Urinary bladder (tissue), 4 donors: ENCODE results near the gene SLC24A2. TPM values are rescaled to one million over a fixed set of nuclear protein-coding genes. Genes with fewer than 3 reads are reported as not detected.

Source experiments
- DNase-seq: peaks from one replicate; pipeline ENCODE4 v3.0.0-alpha.2; 2015; ENCODE audit errors: extremely low spot score
- H3K27ac ChIP-seq: one replicate; pipeline ENCODE4 v1.5.1; 2013; ENCODE audit warnings: low read depth, mild to moderate bottlenecking, moderate library complexity
- H3K36me3 ChIP-seq: one replicate; pipeline ENCODE4 v1.6.1; 2013; ENCODE audit warnings: mild to moderate bottlenecking, moderate library complexity; ENCODE audit not compliant: insufficient read depth
- H3K4me1 ChIP-seq: one replicate; pipeline ENCODE4 v1.6.1; 2013; ENCODE audit warnings: mild to moderate bottlenecking, moderate library complexity; ENCODE audit not compliant: insufficient read depth
- H3K4me3 ChIP-seq: one replicate; pipeline ENCODE4 v1.5.1; 2013; ENCODE audit warnings: low read depth, low read length
- WGBS: extraction: QIAGEN DNeasy Blood & Tissue Kit; methylation state at CpG from one replicate; pipeline ENCODE4 v1.1.7; 2013; 5-methylcytosine and 5-hydroxymethylcytosine counted together
- polyA plus RNA-seq: library from polyadenylated mRNA; stranded (reverse); fragments of 200-250 nt; gene quantifications from one replicate; pipeline ENCODE4 v1.2.3, GENCODE V29; 2013
- total RNA-seq: library from RNA; depleted of rRNA; stranded (reverse); fragments of >200 nt; gene quantifications from one replicate; pipeline ENCODE4 v1.2.3, GENCODE V29; 2014
- donor health status: healthy with polysubstance abuse.
- donor health status: healthy.

Gene SLC24A2
- total and polyA plus RNA-seq, 2 donors = 0.03 to 0.42 TPM

- WGBS = 79% methylated on average over 1 of the region's 1 CpG
- Histone ChIP-seq H3K36me3 (no peaks in the 10 kb centered on the region), H3K4me1 (no peaks in the 10 kb centered on the region), H3K4me3 (no peak overlapping the region), H3K27ac (no peak overlapping the region)
- no peak for DNase-seq
Measured at GRCh38 chr9:19785230-19785629, 3.6 kb downstream of the SLC24A2 start.

- 88% methylated on average over 4 of the region's 4 CpGs for WGBS
- H3K27ac ChIP-seq = no peak overlapping the region
- no peak overlapping the region for H3K4me3 ChIP-seq
- H3K36me3 ChIP-seq = no peaks in the 10 kb centered on the region
- no peaks in the 10 kb centered on the region for H3K4me1 ChIP-seq
- no peak for DNase-seq
Measured at GRCh38 chr9:19784136-19784535, 4.7 kb downstream of the SLC24A2 start.

- Histone ChIP-seq H3K27ac (no peak overlapping the region), H3K4me3 (no peak overlapping the region), H3K4me1 (no peaks in the 10 kb centered on the region), H3K36me3 (no peaks in the 10 kb centered on the region)
- 48% methylated on average over 2 of the region's 2 CpGs for WGBS
- no peak for DNase-seq
Measured at GRCh38 chr9:19783500-19783899, 5.3 kb downstream of the SLC24A2 start.

GRCh38 chr9:19782005-19782404 is 6.8 kb downstream of the SLC24A2 start:
- H3K27ac ChIP-seq = no peak overlapping the region
- H3K4me1 ChIP-seq = no peaks in the 10 kb centered on the region
- 2% methylated on average over 3 of the region's 3 CpGs for WGBS
- no peak overlapping the region for H3K4me3 ChIP-seq
- no peak for DNase-seq
- no peaks in the 10 kb centered on the region for H3K36me3 ChIP-seq

- Histone ChIP-seq H3K36me3 (no peaks in the 10 kb centered on the region), H3K4me1 (no peaks in the 10 kb centered on the region), H3K27ac (no peak overlapping the region), H3K4me3 (no peak overlapping the region)
- DNase-seq = no peak
- 75% methylated on average over 2 of the region's 2 CpGs for WGBS
Measured at GRCh38 chr9:19781240-19781639, 7.6 kb downstream of the SLC24A2 start.

- no peaks in the 10 kb centered on the region for H3K36me3 ChIP-seq
- H3K4me1 ChIP-seq = no peaks in the 10 kb centered on the region
- whole genome bisulfite sequencing = 83% methylated on average over 4 of the region's 4 CpGs
Measured at GRCh38 chr9:19771446-19771845, 17.4 kb downstream of the SLC24A2 start.

GRCh38 chr9:19770973-19771372 is 17.9 kb downstream of the SLC24A2 start:
- Histone ChIP-seq H3K27ac (no peak overlapping the region), H3K4me3 (no peak overlapping the region), H3K4me1 (no peaks in the 10 kb centered on the region), H3K36me3 (no peaks in the 10 kb centered on the region)
- DNase-seq = no peak
- WGBS = 74% methylated on average over 5 of the region's 5 CpGs

More at GRCh38 chr9:19771446-19771845, 17.4 kb downstream of the SLC24A2 start:
- DNase-seq = no peak
- no peak overlapping the region for H3K4me3 ChIP-seq
- H3K27ac ChIP-seq = no peak overlapping the region

GRCh38 chr9:19769213-19769612 is 19.6 kb downstream of the SLC24A2 start:
- DNase-seq = no peak
- 79% methylated on average over 3 of the region's 3 CpGs for WGBS
- no peaks in the 10 kb centered on the region for H3K4me1 ChIP-seq
- H3K4me3 ChIP-seq = no peak overlapping the region
- no peaks in the 10 kb centered on the region for H3K36me3 ChIP-seq
- no peak overlapping the region for H3K27ac ChIP-seq

GRCh38 chr9:19768798-19769197 is 20.0 kb downstream of the SLC24A2 start:
- Histone ChIP-seq H3K27ac (no peak overlapping the region), H3K36me3 (no peaks in the 10 kb centered on the region), H3K4me1 (no peaks in the 10 kb centered on the region), H3K4me3 (no peak overlapping the region)
- 71% methylated on average over 1 of the region's 1 CpG for WGBS
- DNase-seq = no peak

- Histone ChIP-seq H3K4me1 (no peaks in the 10 kb centered on the region), H3K36me3 (no peaks in the 10 kb centered on the region), H3K4me3 (no peak overlapping the region), H3K27ac (no peak overlapping the region)
- no peak for DNase-seq
- WGBS = 79% methylated on average over 1 of the region's 1 CpG
Measured at GRCh38 chr9:19759066-19759465, 29.8 kb downstream of the SLC24A2 start.

- Histone ChIP-seq H3K36me3 (no peaks in the 10 kb centered on the region), H3K27ac (no peak overlapping the region), H3K4me1 (no peaks in the 10 kb centered on the region), H3K4me3 (no peak overlapping the region)
- no peak for DNase-seq
Measured at GRCh38 chr9:19757745-19758144, 31.1 kb downstream of the SLC24A2 start.

- H3K36me3 ChIP-seq = no peaks in the 10 kb centered on the region
- DNase-seq = no peak
- H3K27ac ChIP-seq = no peak overlapping the region
- H3K4me3 ChIP-seq = no peak overlapping the region
- 71% methylated on average over 2 of the region's 2 CpGs for WGBS
- no peaks in the 10 kb centered on the region for H3K4me1 ChIP-seq
Measured at GRCh38 chr9:19754921-19755320, 33.9 kb downstream of the SLC24A2 start.

GRCh38 chr9:19748278-19749126 is 40.3 kb downstream of the SLC24A2 start:
- no peaks in the 10 kb centered on the region for H3K36me3 ChIP-seq
- H3K4me1 ChIP-seq = no peaks in the 10 kb centered on the region
- no peak for DNase-seq
- no peak overlapping the region for H3K27ac ChIP-seq
- WGBS = 52% methylated on average over 4 of the region's 4 CpGs
- H3K4me3 ChIP-seq = no peak overlapping the region

- Histone ChIP-seq H3K36me3 (no peaks in the 10 kb centered on the region), H3K4me1 (no peaks in the 10 kb centered on the region), H3K27ac (no peak overlapping the region), H3K4me3 (no peak overlapping the region)
- WGBS = 83% methylated on average over 2 of the region's 2 CpGs
- no peak for DNase-seq
Measured at GRCh38 chr9:19746223-19746622, 42.6 kb downstream of the SLC24A2 start.
